GM23248 (cell line): ENCODE results near the gene SLC16A3.

Experiments
- EZH2 ChIP-seq: fragments of 200-600 bp; sonication (generic); IDR thresholded peaks from 2 replicates; pipeline ENCODE4 v1.6.1; 2018; ENCODE audit warnings: antibody characterized with exemption, mild to moderate bottlenecking; ENCODE audit not compliant: insufficient read depth, poor library complexity, severe bottlenecking
- EZH2phosphoT487 ChIP-seq: fragments of 200-600 bp; sonication (generic); IDR thresholded peaks from 2 replicates; pipeline ENCODE4 v1.6.1; 2018; ENCODE audit warnings: antibody characterized with exemption, moderate library complexity, mild to moderate bottlenecking, low read depth; ENCODE audit not compliant: insufficient read depth

GRCh38 chr17:82250868-82251500, 22.1 kb downstream of the SLC16A3 start:
- TF ChIP-seq EZH2 (no peak), EZH2phosphoT487 (no peak)
